Panc1 (cell line): ENCODE measurements around the gene KLF5. TPM values are rescaled to one million over a fixed set of nuclear protein-coding genes. Genes with fewer than 3 reads are reported as not detected.

Experiments used
- ATAC-seq: fragments of 200-7000 bp; cut with Tn5 transposase; 2 replicates; pipeline ENCODE4 v1.9.1; 2020; ENCODE audit warnings: mild to moderate bottlenecking, moderate library complexity
- BruUV-seq: library from RNA; stranded (reverse); fragments of 400-500 nt; replicated peaks from 2 replicates; lab custom pipeline; 2021; lab: Mats Ljungman, UMichigan
- CTCF ChIA-PET: fragments of 300-600 bp; sonication (Branson Sonifier 250); formaldehyde crosslinking; loops from one replicate; lab custom pipeline; 2022; ENCODE audit warnings: antibody characterized with exemption; lab: Charles Lee
- POLR2A ChIA-PET: fragments of 300-600 bp; sonication (Branson Sonifier 250); formaldehyde crosslinking; loops from one replicate; lab custom pipeline; 2022; ENCODE audit warnings: antibody characterized with exemption; lab: Charles Lee
- DNase-seq: peaks from one replicate; pipeline ENCODE4 v3.0.0-alpha.2; 2010; ENCODE audit warnings: low read depth, low spot score
- H3K27ac ChIP-seq: 2 replicates; pipeline ENCODE4 v1.5.1; 2011; ENCODE audit warnings: mild to moderate bottlenecking, low read length, inconsistent platforms
- H3K27me3 ChIP-seq: fragments of 200-500 bp; sonication (Bioruptor generic); 2 replicates; pipeline ENCODE4 v1.6.0; 2014; ENCODE audit warnings: low read length, inconsistent platforms; ENCODE audit not compliant: control insufficient read depth, insufficient read depth
- H3K36me3 ChIP-seq: fragments of 200-500 bp; sonication (Bioruptor generic); 2 replicates; pipeline ENCODE4 v1.5.1; 2014; ENCODE audit warnings: inconsistent platforms, mild to moderate bottlenecking, low read length, moderate library complexity; ENCODE audit not compliant: control insufficient read depth, insufficient read depth
- H3K4me1 ChIP-seq: 2 replicates; pipeline ENCODE4 v1.5.1; 2011; ENCODE audit warnings: inconsistent platforms, mild to moderate bottlenecking, low read length, moderate library complexity; ENCODE audit not compliant: control insufficient read depth, insufficient read depth
- H3K4me3 ChIP-seq, 2 experiments: 2 replicates each; pipeline ENCODE4 v1.5.1; 2011 to 2012; ENCODE audit warnings: low read depth in 2 of 2, low read length in 2 of 2, mild to moderate bottlenecking in 2 of 2, inconsistent platforms in 1 of 2, moderate library complexity in 1 of 2
- H3K9me3 ChIP-seq: fragments of 200-500 bp; sonication (Bioruptor generic); 2 replicates; pipeline ENCODE4 v1.5.1; 2014; ENCODE audit warnings: low read depth, mild to moderate bottlenecking, inconsistent platforms, low read length, moderate library complexity; ENCODE audit not compliant: control insufficient read depth, insufficient read depth
- CTCF ChIP-seq: fragments of 450-650 bp; IDR thresholded peaks from 2 replicates; pipeline ENCODE4 v1.5.1; 2017; ENCODE audit warnings: mild to moderate bottlenecking
- POLR2AphosphoS5 ChIP-seq: IDR thresholded peaks from 2 replicates; pipeline ENCODE4 v1.6.1; 2012; ENCODE audit warnings: mild to moderate bottlenecking, low read depth, low read length, moderate library complexity
- REST ChIP-seq, 2 experiments: IDR thresholded peaks; 2 replicates each; pipeline ENCODE4 v1.6.1; 2011 to 2012; ENCODE audit warnings: low read depth in 2 of 2, control low read depth in 1 of 2, low read length in 1 of 2, mild to moderate bottlenecking in 1 of 2, moderate library complexity in 1 of 2; ENCODE audit not compliant: insufficient read depth in 1 of 2
- SIN3A ChIP-seq: IDR thresholded peaks from 2 replicates; pipeline ENCODE4 v1.6.1; 2012; ENCODE audit warnings: low read depth, mild to moderate bottlenecking, low read length, moderate library complexity, borderline replicate concordance; ENCODE audit not compliant: insufficient read depth
- TCF7L2 ChIP-seq: IDR thresholded peaks from 2 replicates; pipeline ENCODE4 v1.6.1; 2011; ENCODE audit warnings: mild to moderate bottlenecking, low read depth, low read length, inconsistent platforms
- in situ Hi-C: cut with HindIII; loops from 2 replicates; pipeline ENCODE4 v1.10.0; 2016; ENCODE audit warnings: low sequenced_read_pairs, low pct_unique_long_range_greater_than_20kb
- intact Hi-C: fragments of 100-400 bp; cut with micrococcal nuclease; formaldehyde crosslinking; loops from one replicate; pipeline ENCODE4 v1.10.0; 2022; ENCODE audit not compliant: unreplicated experiment
- total RNA-seq: library from RNA; stranded (reverse); gene quantifications from one replicate; pipeline ENCODE4 v1.2.1, GENCODE V29; 2021; ENCODE audit not compliant: unreplicated experiment

The KLF5 gene
- total RNA-seq, 1 experiment from 2014 or later = 1.5 TPM

DNA sequence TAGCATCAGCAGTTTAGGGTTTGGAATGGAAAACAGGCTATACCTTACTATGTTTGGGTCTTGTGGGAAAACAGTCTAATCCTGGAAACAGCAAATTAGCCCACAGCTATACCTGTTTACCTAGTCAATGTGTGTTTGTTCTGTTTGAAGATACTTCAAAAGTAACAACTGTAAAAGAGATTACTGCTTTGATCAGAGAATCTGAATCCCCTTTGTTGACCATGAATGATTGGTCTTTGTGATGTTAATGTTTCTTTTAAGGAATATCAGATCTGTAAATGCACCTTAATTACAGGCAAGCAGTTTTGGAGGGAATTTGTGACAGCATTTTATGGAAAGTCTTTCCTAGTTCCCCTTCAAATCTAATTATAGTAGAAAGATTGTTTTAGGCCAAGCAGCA lies 20.7 kb upstream of the KLF5 start:
- POLR2A ChIA-PET = no interaction called here
- no peaks in the 10 kb centered on the region for H3K4me1 ChIP-seq
- DNase-seq (no peak), ATAC-seq (no peak)
- no TSS peak for BruUV-seq
- CTCF ChIA-PET = no interaction called here
- no peaks in the 10 kb centered on the region for H3K36me3 ChIP-seq
- no peaks in the 10 kb centered on the region for H3K27me3 ChIP-seq
- no peaks in the 10 kb centered on the region for H3K9me3 ChIP-seq
- no peak overlapping the region for H3K27ac ChIP-seq
- intact Hi-C loops (no loop called here), in situ Hi-C loops (no loop called here)
- no peak overlapping the region for H3K4me3 ChIP-seq
- no peak for TF ChIP-seq SIN3A
- no peak for TF ChIP-seq POLR2AphosphoS5
- TF ChIP-seq TCF7L2 = no peak
- TF ChIP-seq REST (IDR thresholded peaks at IDR 0.05; ENCODE audit: insufficient read depth in 1 of 2, low read depth in 2 of 2, low read length in 1 of 2) = no peak
- TF ChIP-seq CTCF = no peak

GRCh38 chr13:73039201-73040108 lies 19.4 kb upstream of the KLF5 start:
- H3K27me3 ChIP-seq = no peaks in the 10 kb centered on the region
- H3K9me3 ChIP-seq = no peaks in the 10 kb centered on the region
- H3K4me3 ChIP-seq = no peak overlapping the region
- no peak overlapping the region for H3K27ac ChIP-seq
- POLR2A ChIA-PET = no interaction called here
- no peak for ATAC-seq
- no TSS peak for BruUV-seq
- H3K36me3 ChIP-seq = no peaks in the 10 kb centered on the region
- CTCF ChIA-PET = no interaction called here
- DNase-seq = no peak
- no peaks in the 10 kb centered on the region for H3K4me1 ChIP-seq
- intact Hi-C loops = no loop called here
- no peak for TF ChIP-seq POLR2AphosphoS5
- TF ChIP-seq REST (IDR thresholded peaks at IDR 0.05; ENCODE audit: insufficient read depth in 1 of 2, low read depth in 2 of 2, low read length in 1 of 2) = no peak
- in situ Hi-C loops = no loop called here
